Daoy (cell line): Measurements from ENCODE around the gene SLC35A5. TPM values are rescaled to one million over a fixed set of nuclear protein-coding genes. Genes with fewer than 3 reads are reported as not detected.

Experiments used
- DNase-seq: peaks from one replicate; pipeline ENCODE4 v3.0.0-alpha.2; 2015; ENCODE audit warnings: low read depth
- total RNA-seq: library from RNA; depleted of rRNA; stranded (reverse); fragments of >200 nt; shearing (Covaris generic); gene quantifications from 2 replicates; pipeline ENCODE4 v1.2.3, GENCODE V29; 2014

The SLC35A5 gene
- total RNA-seq, 1 experiment from 2014 or later: 36.3 TPM

GRCh38 chr3:112569265-112569664 lies 7.4 kb downstream of the SLC35A5 start:
- no peak for DNase-seq

- no peak for DNase-seq
Observed at GRCh38 chr3:112572701-112573100, 10.9 kb downstream of the SLC35A5 start.

- DNase-seq: no peak
Observed at GRCh38 chr3:112579232-112579631, 17.4 kb downstream of the SLC35A5 start.

- no peak for DNase-seq
Observed at GRCh38 chr3:112579697-112580096, 17.9 kb downstream of the SLC35A5 start.

- peak; percentile 64 for DNase-seq
Observed at GRCh38 chr3:112582244-112582874, 20.5 kb downstream of the SLC35A5 start.

GRCh38 chr3:112583105-112583504 lies 21.3 kb downstream of the SLC35A5 start:
- DNase-seq: no peak

- DNase-seq: no peak
Observed at GRCh38 chr3:112585782-112586181, 23.9 kb downstream of the SLC35A5 start.

- no peak for DNase-seq
Observed at GRCh38 chr3:112587336-112587735, 25.5 kb downstream of the SLC35A5 start.

- DNase-seq: no peak
Observed at GRCh38 chr3:112593258-112593657, 31.4 kb downstream of the SLC35A5 start.

GRCh38 chr3:112594856-112595255 lies 33.0 kb downstream of the SLC35A5 start:
- DNase-seq: no peak

- DNase-seq: no peak
Observed at GRCh38 chr3:112597945-112598344, 36.1 kb downstream of the SLC35A5 start.

GRCh38 chr3:112598731-112599130 lies 36.9 kb downstream of the SLC35A5 start:
- DNase-seq: no peak

GRCh38 chr3:112602217-112602838 lies 40.5 kb downstream of the SLC35A5 start:
- DNase-seq: no peak

- DNase-seq: peak; percentile 88
Observed at GRCh38 chr3:112604536-112604935, 42.7 kb downstream of the SLC35A5 start.

- peak; percentile 88 for DNase-seq
Observed at GRCh38 chr3:112605285-112605684, 43.4 kb downstream of the SLC35A5 start.

GRCh38 chr3:112606098-112606497 lies 44.3 kb downstream of the SLC35A5 start:
- no peak for DNase-seq

GRCh38 chr3:112607863-112608262 lies 46.0 kb downstream of the SLC35A5 start:
- no peak for DNase-seq

- peak; percentile 69 for DNase-seq
Observed at GRCh38 chr3:112610121-112610520, 48.3 kb downstream of the SLC35A5 start.

- no peak for DNase-seq
Observed at GRCh38 chr3:112611752-112612515, 50.1 kb downstream of the SLC35A5 start.

GRCh38 chr3:112615989-112616731 lies 54.3 kb downstream of the SLC35A5 start:
- DNase-seq: no peak

GRCh38 chr3:112617285-112617684 lies 55.4 kb downstream of the SLC35A5 start:
- no peak for DNase-seq

GRCh38 chr3:112619295-112619694 lies 57.5 kb downstream of the SLC35A5 start:
- DNase-seq: no peak
